ENCODE measurements around the gene YRDC.

- TF ChIP-seq POLR2A (IDR thresholded peaks at IDR 0.05) (no peak), CTCF (IDR thresholded peaks at IDR 0.05) (peak; percentile 48 to 78 (median 75))
Observed at GRCh38 chr1:37811027-37811655, 3.1 kb upstream of the YRDC start.
